GM18909 (cell line): Measurements from ENCODE around the gene LZTFL1.

Experiments used
- ATAC-seq: cut with Tn5 transposase; IDR thresholded peaks from one replicate; pipeline ENCODE4 v1.9.1; 2021; ENCODE audit warnings: mild to moderate bottlenecking; ENCODE audit not compliant: unreplicated experiment, poor library complexity

Gene LZTFL1

GRCh38 chr3:45773714-45774449 is 68.0 kb downstream of the LZTFL1 start:
- ATAC-seq: no peak
